GM18505 (cell line): ENCODE data around the gene SFXN4.

Source experiments
- ATAC-seq: cut with Tn5 transposase; IDR thresholded peaks from one replicate; pipeline ENCODE4 v1.9.1; 2021; ENCODE audit not compliant: unreplicated experiment
- POLR2A ChIP-seq: IDR thresholded peaks from 4 replicates; pipeline ENCODE4 v1.6.1; 2011; ENCODE audit warnings: borderline replicate concordance; ENCODE audit not compliant: insufficient read depth, insufficient read length; ENCODE audit errors: extremely low read depth

The SFXN4 gene

GRCh38 chr10:119165171-119166117, at the start of gene SFXN4:
Gene SFXN4, minus strand, starts transcription at chr10:119165714. Its CDS starts 67 bp downstream, at chr10:119165647.
- ATAC-seq: peak; percentile 93
- TF ChIP-seq POLR2A: peak; percentile 88

- no peak for ATAC-seq
Measured at GRCh38 chr10:119211625-119212441, 46.3 kb upstream of the SFXN4 start.

DNA sequence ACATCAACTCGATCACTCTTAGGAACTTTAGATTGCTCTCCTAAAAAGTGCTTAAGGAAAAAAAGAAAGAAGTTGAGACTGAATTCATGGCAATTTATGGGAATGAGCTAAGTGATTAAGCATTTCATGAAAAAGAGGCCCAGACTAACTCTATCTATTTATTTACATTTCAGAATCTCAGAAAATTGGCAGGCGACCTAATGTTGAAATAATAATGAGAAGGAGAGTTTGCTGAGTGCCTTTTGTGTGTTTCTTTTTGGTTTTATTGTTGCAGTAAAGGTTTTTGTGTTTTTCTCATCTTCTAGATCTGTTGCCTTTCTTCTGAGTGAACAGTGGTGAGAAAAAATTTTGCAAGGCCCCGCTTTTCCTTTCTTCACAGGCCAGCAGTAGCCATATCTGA, 45.7 kb upstream of the SFXN4 start:
- TF ChIP-seq POLR2A: no peak
- no peak for ATAC-seq

More at GRCh38 chr10:119211625-119212441, 46.3 kb upstream of the SFXN4 start:
- no peak for TF ChIP-seq POLR2A

DNA sequence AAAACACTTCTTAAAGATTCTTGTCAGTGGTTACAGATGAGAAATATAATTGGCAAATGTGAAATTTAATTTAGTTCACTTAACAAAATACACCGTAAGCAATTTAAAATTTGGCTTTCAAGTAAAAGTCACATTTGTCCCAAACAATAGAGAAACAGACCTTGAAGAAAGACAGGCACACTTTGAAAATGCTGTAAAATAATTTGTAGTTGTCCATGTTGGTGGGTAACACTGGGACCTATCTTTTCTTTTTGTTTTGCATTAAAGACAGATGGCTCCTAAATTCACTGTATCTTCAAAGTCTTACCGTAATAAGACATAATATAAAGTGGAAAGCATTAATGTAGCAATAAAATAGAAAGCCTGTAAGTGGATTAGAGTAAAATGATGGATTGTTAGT, 45.1 kb upstream of the SFXN4 start:
- no peak for TF ChIP-seq POLR2A
- no peak for ATAC-seq

DNA sequence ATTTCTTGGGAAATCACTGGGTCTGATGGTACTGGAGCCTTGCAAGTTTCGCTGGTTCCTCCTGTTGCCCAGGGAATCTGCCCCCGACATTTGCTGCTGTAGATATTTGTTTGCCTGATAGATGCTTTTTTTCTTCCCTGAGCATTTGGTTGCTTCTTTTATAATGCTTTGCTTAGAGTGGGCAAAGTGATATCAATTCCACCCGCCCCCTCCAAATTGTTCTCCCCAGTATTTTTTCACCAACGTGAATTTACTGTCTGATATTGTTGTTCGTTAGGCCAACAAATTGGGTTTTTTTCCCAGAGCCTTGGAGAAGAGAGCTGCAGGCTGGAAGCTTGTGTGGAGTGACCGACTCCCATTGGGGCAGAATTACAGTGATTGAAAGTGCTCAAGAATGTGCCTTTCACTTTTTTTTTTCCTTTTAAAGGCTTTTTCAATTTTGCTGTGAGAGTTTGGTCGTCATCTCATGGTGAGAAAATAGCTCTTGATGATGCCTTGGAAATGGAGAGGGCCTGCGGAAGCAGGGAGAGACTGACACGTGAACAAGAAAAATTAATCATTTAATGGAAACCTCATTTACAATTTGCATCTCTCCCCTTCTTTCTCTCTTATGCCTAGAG, 44.3 kb upstream of the SFXN4 start:
- no peak for TF ChIP-seq POLR2A
- no peak for ATAC-seq

DNA sequence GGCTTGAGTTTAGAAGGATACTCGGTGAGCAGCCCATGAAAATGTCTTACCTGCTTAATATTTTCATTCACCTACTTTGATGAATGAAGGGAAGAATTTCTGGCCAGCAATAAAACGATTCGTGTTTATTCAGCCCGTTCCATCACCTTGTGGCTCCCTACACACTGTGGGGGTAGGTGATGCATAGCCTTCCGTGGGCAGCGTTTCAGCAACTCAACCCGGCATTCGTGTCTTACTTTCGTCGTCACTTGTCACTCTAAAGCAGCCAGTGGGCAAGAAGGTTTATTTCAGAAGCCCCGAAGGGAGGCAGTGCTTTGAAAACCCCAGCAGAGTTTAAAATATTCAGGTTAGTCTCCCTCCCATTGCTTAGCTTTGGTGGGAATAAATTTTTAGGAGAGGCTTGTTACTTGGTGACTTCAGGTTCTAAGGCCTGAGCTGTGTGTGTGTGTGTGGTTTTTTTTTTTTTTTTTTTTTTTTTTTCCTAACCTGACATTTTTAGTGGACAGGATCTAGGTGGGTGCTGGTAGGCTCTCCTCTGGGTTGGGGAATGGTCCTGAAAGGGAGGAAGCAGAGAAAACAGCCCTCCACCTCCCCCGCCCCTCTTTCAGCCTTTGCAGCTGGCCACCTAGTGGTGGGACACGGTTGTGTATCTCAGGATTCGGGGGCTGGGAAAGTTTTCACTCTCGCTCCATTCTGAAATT, 43.7 kb upstream of the SFXN4 start:
- no peak for TF ChIP-seq POLR2A
- ATAC-seq: no peak

- no peak for TF ChIP-seq POLR2A
Measured at GRCh38 chr10:119208553-119208940, 43.0 kb upstream of the SFXN4 start.

DNA sequence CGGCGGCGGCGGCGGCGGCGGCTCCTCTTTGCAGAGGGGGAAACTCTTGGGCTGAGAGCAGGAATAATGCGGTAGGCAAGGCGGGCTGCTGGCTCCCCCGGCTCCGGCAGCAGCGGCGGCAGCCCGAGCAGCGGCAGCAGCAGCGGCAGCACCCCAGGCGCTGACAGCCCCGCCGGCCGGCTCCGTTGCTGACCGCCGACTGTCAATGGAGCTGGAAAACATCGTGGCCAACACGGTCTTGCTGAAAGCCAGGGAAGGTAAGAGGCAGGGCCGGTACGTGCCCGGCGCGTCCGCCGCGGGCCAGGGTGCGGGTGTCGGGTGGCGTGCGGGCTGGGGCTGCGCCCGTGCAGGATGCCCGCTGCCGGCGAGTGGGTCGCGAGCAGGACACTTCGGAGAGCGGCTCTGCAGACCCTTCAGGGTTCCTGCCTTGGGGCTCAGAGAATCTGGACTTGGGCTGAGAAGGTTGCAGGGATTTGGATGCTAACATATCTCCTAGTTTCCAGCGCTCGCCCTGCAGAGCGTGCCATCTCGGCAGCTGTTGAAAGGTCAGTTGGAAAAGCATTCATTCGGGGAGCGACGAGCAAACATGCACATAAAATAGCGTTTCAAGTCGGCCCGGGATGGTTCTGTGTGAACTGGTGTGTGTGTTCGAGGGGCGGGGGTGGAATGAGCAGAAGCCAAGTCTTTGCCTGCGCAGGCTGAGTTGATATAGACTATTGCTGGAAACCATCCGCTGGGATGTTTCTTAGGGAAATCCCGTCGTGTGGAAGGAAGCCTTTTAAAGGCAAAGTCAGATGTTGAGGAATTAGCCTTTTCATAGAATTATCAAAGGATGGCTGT, 42.4 kb upstream of the SFXN4 start:
- TF ChIP-seq POLR2A: no peak
- ATAC-seq: peak; percentile 6

More at GRCh38 chr10:119208553-119208940, 43.0 kb upstream of the SFXN4 start:
- ATAC-seq: no peak

- peak; percentile 73 for ATAC-seq
- peak; percentile 69 for TF ChIP-seq POLR2A
Measured at GRCh38 chr10:119207366-119207666, 41.8 kb upstream of the SFXN4 start, which contains the start of gene GRK5. Gene GRK5, plus strand, starts transcription at chr10:119207571. Its CDS starts 347 bp downstream, at chr10:119207918.

DNA sequence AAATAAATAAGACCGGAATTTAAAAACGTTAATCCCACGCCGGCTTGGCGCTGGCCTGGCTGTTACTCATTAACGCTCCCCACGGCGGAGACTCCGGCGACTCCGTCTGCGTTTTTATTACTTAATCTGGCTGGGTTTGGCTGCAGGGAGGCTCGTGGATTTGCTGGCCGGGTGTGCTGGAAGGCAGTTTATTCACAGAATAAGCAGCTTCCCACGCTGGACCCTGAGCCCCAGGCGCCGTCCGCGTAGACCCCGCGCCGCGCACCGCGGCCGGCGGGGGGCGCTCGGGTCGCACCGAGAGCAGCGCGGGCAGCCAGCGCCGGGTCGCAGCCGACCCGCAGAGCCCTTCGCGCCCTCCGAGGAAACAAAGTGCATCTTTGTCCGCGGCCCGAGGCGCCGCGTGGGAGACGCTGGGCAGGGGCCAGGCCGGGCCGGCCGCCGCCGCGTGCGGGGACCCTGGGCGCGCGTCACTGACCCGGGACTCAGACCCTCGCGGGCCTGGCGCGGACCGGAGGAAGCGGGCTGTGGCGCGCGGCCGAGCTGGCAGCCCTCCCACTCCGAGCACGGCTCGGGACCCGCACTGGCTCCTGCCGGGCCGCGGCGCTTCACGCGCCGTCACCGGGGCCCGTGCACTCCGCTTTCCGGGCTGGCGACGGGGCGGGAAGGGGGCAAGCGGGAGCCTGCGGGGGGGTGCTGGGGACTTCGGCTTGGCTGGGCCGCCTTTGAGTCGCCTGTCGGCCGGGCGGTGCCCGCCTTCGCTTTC, 41.3 kb upstream of the SFXN4 start:
- TF ChIP-seq POLR2A: peak; percentile 4
- peak; percentile 60 for ATAC-seq

DNA sequence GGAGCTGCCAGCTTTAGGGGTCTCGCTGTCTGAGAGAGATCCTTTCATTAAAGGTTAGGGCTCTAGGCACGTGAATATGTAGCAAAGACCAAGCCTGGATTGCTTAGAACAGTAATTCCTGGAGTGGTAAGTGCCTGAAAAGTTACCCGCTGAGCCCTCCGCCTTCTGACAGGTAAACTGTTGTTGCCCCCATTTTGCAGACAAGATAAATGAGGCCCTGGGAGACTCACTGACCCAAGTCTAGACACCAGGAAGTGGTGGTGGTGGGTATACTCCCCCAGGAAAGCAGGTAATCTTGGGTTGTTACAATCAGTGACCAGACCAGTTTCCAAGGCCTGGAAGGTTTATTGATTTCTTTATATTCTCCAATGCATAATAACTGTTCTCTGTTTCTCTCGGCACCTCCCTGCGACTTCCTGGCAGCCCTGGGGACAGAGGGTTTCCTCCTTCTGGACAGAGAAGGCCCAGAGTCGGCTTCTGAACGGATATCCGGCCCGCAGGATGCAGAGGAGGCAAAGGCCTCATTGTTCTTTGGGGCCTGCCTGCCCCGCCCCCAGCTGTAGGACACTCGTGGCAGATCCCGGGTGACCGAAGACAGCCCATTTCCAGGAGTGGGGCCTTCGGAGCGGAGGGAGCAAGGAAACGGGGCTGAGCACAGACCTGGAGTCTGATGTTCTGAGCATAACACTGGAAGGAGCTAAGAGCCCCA, 40.5 kb upstream of the SFXN4 start:
- no peak for ATAC-seq
- peak; percentile 52 for TF ChIP-seq POLR2A

DNA sequence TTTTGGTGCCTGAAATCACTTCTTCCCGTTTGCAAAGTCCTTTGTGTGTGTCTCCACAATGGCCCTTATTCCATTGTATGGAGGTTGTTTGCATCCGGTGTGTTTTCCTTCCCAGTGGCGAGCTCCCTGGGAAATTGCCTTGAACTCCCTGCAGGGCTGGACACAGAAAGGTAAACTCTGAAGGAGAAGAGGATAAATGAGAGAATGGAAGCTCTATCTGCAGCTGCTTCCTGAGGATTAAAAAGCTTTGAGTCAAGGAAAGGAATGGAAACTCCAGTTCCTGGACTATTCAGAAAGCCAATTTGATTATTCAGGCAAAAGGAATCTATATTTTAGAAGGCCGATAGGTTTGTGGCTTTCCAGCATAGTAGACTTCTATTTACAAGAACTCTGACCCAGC, 37.5 kb upstream of the SFXN4 start:
- TF ChIP-seq POLR2A: no peak
- ATAC-seq: no peak
